ENCODE data around the gene CEP192.

Gene CEP192

DNA sequence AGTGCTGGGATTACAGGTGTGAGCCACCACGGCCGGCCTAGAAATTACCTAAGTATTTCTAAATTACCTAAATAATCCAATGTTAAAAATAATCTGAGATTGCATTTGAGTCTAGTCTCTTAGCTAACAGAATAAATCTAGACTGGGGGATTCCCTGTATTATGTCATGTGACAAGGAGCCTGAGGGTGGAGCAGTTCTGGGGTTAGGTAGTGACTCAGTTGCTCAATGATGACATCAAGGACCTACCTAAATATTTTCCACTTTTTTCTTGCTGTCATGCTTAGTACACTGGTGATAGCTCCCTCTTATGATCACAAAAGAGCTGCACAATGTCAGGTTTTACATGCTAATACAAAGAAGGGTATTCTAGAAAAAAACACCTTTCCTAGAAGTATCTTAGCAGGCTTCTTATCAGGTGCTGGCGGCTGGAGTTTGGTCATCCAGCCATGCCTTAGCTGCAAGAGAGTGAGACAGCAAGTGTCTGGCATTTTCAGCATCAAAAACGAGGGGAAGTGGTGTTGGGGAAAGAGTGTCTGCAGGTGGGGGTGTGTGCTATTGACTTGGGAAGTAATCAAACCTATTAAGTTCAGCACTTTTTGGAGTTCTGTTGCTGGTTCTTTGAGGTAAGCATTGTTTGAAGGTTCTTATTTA is 17.5 kb upstream of the CEP192 start:
- Histone ChIP-seq H3K4me1 (ENCODE audit: control insufficient read depth, insufficient read depth, low read length) (no peaks in the 10 kb centered on the region), H3K4me3 (ENCODE audit: low read depth, low read length) (no peak overlapping the region), H3K9me3 (ENCODE audit: control insufficient read depth, insufficient read depth, low read depth, low read length) (no peaks in the 10 kb centered on the region), H3K27ac (ENCODE audit: extremely low read depth, low read depth, low read length) (no peak overlapping the region), H3K36me3 (ENCODE audit: control insufficient read depth in 2 of 2, insufficient read depth in 1 of 2, low read length in 2 of 2) (peaks cover 57 to 69% of the 10 kb centered on the region in 2 experiments)
- ChIA-PET POLR2A (interaction anchor here (1.5 kb wide), 1 partner anchor 17 kb away, joined by 6 read pairs; the partner anchor contains the start of gene CEP192), CTCF (interaction anchor here (0.6 to 1.1 kb wide), 3 partner anchors 17 to 135 kb away, joined by 3 to 4 read pairs (median 3); partner anchors contain the start of gene CEP192)
- TF ChIP-seq FEZF1 (tag by site-specific recombination; IDR thresholded peaks at IDR 0.05) (no peak), ZNF548 (tag by site-specific recombination; IDR thresholded peaks at IDR 0.05) (peak; percentile 42; the same call in 1 of the 2 replicates)

DNA sequence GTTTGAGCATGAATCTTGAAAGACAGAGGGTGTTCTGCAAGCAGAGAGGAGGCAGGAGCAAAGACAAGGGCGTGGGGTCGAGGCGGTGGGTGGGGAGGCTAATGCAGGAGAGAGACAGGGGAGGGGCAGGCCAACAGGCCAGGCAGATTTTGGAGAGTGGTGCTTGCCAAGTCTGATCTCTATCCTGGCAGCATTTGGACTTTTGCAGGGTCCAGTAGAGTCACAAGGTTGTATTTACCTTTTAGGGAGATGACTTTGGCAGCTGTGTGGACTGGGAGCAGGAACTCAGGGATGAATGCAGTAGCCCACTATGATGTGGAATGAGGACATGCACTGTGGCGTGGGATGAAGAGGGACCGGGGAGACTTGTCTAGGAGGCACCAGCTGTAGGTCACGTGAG is 15.7 kb upstream of the CEP192 start:
- ChIA-PET CTCF (interaction anchor here (1.1 kb wide), 1 partner anchor 187 kb away, joined by 3 read pairs; no protein-coding TSS in a partner anchor), POLR2A (interaction anchor here (3.9 kb wide), 1 partner anchor 16 kb away, joined by 17 read pairs; the partner anchor contains the start of gene CEP192)
- no peak for TF ChIP-seq GLI2 (tag by site-specific recombination; IDR thresholded peaks at IDR 0.05; ENCODE audit: borderline replicate concordance, low read depth)
- TF ChIP-seq, protein P1, sequence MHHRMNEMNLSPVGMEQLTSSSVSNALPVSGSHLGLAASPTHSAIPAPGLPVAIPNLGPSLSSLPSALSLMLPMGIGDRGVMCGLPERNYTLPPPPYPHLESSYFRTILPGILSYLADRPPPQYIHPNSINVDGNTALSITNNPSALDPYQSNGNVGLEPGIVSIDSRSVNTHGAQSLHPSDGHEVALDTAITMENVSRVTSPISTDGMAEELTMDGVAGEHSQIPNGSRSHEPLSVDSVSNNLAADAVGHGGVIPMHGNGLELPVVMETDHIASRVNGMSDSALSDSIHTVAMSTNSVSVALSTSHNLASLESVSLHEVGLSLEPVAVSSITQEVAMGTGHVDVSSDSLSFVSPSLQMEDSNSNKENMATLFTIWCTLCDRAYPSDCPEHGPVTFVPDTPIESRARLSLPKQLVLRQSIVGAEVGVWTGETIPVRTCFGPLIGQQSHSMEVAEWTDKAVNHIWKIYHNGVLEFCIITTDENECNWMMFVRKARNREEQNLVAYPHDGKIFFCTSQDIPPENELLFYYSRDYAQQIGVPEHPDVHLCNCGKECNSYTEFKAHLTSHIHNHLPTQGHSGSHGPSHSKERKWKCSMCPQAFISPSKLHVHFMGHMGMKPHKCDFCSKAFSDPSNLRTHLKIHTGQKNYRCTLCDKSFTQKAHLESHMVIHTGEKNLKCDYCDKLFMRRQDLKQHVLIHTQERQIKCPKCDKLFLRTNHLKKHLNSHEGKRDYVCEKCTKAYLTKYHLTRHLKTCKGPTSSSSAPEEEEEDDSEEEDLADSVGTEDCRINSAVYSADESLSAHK (tag by site-specific recombination; IDR thresholded peaks at IDR 0.05), result no peak
- TF ChIP-seq ZNF426 (tag by site-specific recombination; IDR thresholded peaks at IDR 0.05), result no peak
- TF ChIP-seq SP7 (tag by site-specific recombination; IDR thresholded peaks at IDR 0.05), result no peak
- TF ChIP-seq, protein P2, sequence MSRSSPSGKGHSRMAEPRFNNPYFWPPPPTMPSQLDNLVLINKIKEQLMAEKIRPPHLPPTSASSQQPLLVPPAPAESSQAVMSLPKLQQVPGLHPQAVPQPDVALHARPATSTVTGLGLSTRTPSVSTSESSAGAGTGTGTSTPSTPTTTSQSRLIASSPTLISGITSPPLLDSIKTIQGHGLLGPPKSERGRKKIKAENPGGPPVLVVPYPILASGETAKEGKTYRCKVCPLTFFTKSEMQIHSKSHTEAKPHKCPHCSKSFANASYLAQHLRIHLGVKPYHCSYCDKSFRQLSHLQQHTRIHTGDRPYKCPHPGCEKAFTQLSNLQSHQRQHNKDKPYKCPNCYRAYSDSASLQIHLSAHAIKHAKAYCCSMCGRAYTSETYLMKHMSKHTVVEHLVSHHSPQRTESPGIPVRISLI (tag by site-specific recombination; IDR thresholded peaks at IDR 0.05), result no peak
- no peak for TF ChIP-seq ZNF16 (tag by site-specific recombination; IDR thresholded peaks at IDR 0.05; ENCODE audit: low read depth)
- TF ChIP-seq, protein P3, sequence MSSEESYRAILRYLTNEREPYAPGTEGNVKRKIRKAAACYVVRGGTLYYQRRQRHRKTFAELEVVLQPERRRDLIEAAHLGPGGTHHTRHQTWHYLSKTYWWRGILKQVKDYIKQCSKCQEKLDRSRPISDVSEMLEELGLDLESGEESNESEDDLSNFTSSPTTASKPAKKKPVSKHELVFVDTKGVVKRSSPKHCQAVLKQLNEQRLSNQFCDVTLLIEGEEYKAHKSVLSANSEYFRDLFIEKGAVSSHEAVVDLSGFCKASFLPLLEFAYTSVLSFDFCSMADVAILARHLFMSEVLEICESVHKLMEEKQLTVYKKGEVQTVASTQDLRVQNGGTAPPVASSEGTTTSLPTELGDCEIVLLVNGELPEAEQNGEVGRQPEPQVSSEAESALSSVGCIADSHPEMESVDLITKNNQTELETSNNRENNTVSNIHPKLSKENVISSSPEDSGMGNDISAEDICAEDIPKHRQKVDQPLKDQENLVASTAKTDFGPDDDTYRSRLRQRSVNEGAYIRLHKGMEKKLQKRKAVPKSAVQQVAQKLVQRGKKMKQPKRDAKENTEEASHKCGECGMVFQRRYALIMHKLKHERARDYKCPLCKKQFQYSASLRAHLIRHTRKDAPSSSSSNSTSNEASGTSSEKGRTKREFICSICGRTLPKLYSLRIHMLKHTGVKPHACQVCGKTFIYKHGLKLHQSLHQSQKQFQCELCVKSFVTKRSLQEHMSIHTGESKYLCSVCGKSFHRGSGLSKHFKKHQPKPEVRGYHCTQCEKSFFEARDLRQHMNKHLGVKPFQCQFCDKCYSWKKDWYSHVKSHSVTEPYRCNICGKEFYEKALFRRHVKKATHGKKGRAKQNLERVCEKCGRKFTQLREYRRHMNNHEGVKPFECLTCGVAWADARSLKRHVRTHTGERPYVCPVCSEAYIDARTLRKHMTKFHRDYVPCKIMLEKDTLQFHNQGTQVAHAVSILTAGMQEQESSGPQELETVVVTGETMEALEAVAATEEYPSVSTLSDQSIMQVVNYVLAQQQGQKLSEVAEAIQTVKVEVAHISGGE (tag by site-specific recombination; conservative IDR thresholded peaks at IDR 0.05; ENCODE audit: low read depth), result no peak
- TF ChIP-seq ZFHX2 (tag by site-specific recombination; conservative IDR thresholded peaks at IDR 0.05), result no peak
- TF ChIP-seq ZNF292 (tag by site-specific recombination; IDR thresholded peaks at IDR 0.05; ENCODE audit: borderline replicate concordance, low read depth), result no peak
- no peak for TF ChIP-seq ZSCAN30 (tag by site-specific recombination; IDR thresholded peaks at IDR 0.05)
- TF ChIP-seq ZNF37A (tag by site-specific recombination; IDR thresholded peaks at IDR 0.05), result no peak
- no peak for TF ChIP-seq ZNF76 (tag by site-specific recombination; IDR thresholded peaks at IDR 0.05; ENCODE audit: borderline replicate concordance, low read depth)
- TF ChIP-seq, protein P4, sequence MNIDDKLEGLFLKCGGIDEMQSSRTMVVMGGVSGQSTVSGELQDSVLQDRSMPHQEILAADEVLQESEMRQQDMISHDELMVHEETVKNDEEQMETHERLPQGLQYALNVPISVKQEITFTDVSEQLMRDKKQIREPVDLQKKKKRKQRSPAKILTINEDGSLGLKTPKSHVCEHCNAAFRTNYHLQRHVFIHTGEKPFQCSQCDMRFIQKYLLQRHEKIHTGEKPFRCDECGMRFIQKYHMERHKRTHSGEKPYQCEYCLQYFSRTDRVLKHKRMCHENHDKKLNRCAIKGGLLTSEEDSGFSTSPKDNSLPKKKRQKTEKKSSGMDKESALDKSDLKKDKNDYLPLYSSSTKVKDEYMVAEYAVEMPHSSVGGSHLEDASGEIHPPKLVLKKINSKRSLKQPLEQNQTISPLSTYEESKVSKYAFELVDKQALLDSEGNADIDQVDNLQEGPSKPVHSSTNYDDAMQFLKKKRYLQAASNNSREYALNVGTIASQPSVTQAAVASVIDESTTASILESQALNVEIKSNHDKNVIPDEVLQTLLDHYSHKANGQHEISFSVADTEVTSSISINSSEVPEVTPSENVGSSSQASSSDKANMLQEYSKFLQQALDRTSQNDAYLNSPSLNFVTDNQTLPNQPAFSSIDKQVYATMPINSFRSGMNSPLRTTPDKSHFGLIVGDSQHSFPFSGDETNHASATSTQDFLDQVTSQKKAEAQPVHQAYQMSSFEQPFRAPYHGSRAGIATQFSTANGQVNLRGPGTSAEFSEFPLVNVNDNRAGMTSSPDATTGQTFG (tag by site-specific recombination; IDR thresholded peaks at IDR 0.05; ENCODE audit: borderline replicate concordance), result no peak
- no peak for TF ChIP-seq ZNF214 (tag by site-specific recombination; IDR thresholded peaks at IDR 0.05; ENCODE audit: borderline replicate concordance)
- TF ChIP-seq ZNF391 (tag by site-specific recombination; IDR thresholded peaks at IDR 0.05; ENCODE audit: borderline replicate concordance, low read depth), result no peak
- no peak for TF ChIP-seq KLF7 (tag by site-specific recombination; IDR thresholded peaks at IDR 0.05; ENCODE audit: borderline replicate concordance)
- TF ChIP-seq ZNF140 (tag by site-specific recombination; IDR thresholded peaks at IDR 0.05), result no peak
- peaks cover 51 to 66% of the 10 kb centered on the region in 2 experiments for H3K36me3 ChIP-seq (ENCODE audit: control insufficient read depth in 2 of 2, insufficient read depth in 1 of 2, low read length in 2 of 2)
- H3K27ac ChIP-seq (ENCODE audit: extremely low read depth, low read depth, low read length), result no peak overlapping the region
- no peaks in the 10 kb centered on the region for H3K4me1 ChIP-seq (ENCODE audit: control insufficient read depth, insufficient read depth, low read length)
- H3K4me3 ChIP-seq (ENCODE audit: low read depth, low read length), result no peak overlapping the region
- no peaks in the 10 kb centered on the region for H3K9me3 ChIP-seq (ENCODE audit: control insufficient read depth, insufficient read depth, low read depth, low read length)
